Amniotic stem cell (primary cell): Measurements from ENCODE around the gene VMP1.
"Not testable (repeated sequence)": the region's sequence is repeated elsewhere in the genome, so short reads cannot be mapped to it uniquely, and the experiment has no call there.

Source experiments
- DNase-seq: peaks from one replicate; lab custom pipeline; 2025; lab: John Stamatoyannopoulos, UW

VMP1 gene

DNA sequence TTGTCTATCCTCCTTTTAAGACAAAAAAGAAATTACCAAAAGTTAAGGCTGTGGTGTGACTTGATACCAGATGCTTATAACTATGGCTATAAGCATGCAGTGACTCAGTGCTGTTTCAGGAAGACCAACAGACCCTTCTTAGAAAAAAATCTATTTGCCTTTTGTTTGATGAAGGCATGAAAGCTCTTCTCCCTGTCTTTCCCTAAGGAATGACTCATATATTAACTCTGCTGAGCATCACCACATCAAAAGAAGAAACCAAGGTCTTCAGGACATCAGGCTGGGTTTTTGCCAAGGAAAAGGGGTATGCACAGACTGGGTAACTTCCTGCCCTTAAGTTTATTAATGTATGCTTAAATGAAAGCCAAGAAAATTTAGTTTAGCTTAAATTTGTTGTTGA, 47.1 kb downstream of the VMP1 start:
- peak; percentile 74 for DNase-seq

DNA sequence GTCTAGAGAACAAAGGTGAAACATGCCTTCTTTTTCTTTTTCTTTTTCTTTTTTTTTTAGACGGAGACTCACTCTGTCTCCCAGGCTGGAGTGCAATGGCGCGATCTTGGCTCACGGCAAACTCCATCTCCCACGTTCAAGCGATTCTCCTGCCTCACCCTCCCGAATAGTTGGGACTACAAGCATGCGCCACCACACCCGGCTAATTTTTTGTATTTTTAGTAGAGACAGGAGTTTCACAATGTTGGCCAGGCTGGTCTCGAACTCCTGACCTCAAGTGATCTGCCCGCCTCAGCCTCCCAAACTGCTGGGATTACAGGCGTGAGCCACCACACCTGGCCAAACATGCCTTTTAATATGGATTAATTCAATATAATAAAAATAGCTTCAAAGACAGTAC, 47.6 kb downstream of the VMP1 start:
- DNase-seq, result not testable (repeated sequence)

DNA sequence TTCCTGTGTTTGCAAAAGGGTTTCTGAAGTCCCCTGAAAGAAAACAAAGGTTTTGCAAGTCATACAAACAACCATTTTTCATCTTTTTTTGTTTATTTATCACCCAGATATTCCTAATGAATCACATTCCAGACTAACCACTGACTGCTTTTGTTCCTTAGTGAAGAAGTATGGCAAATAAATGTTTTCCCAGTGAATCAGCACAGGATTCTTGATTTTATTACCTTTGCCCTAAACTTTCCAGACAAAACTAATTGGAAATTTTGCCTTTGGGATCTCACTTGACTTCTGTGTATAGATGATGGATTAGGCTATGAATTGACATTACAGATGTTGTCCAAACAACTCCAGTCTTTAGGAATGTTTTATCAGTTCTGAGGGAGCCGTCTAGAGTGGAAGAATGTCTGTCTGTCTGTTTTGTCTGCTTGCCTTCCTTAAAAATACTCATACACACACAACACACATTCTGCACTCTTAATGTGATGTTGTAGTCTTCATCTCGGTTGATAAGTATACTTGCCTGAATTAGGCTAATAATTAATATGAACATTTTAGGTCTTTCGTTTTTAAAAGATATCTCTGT, 48.9 kb downstream of the VMP1 start:
- no peak for DNase-seq

DNA sequence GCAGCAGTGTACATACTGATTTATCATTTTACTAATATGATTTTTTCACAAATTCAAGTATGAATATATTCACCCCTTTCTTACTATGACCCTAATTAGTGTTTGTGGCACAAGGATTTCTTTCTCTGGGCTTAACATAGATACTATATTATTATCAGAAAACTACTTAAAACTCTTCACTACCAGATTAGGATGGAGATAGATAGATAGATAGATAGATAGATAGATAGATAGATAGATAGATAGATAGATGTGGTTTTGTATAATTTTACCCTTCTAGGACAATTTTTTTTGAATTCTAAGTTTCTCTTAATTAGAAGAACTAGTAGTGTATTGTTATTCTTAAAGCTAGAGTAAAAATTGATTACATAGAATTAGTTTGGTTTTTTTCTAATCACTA, 49.6 kb downstream of the VMP1 start:
- no peak for DNase-seq

DNA sequence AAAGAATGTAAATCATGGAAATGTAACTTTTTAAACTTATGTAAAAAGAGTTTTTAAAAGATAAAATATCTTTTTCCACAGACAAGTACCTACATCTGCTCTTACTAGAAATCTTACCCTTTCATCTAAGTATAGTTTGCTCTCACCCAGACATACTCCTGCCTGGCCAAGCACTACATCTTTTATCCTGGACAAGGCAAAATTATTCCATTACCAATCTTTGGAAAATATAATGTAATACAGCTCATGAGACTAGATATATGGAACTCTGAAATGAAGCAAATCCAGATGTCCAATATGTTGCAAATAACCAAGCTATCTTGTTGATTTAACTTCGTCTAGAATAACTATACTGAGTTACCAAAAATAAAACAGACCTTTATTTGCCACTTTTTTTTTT, 50.0 kb downstream of the VMP1 start:
- DNase-seq, result no peak

DNA sequence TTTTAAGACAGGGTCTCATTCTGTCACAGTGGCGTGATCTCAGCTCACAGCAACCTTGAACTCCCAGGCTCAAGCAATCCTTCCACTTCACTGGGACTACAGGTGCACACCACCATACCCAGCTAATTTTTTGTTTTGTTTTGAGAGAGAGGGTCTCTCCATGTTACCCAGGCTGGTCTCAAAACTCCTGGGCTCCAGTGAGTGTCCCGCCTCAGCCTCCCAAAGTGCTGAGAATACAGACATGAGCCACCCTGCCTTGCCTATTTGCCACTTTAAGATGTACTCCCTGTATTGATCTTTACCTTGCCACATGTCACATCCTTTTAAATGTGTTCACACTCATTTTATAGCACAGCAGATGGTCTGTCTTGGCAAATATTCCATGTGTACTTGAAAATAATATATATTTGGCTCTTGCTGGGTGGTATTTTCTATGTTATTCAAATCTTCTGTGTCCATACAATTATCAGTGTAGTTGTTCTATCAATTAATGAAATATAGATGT, 50.5 kb downstream of the VMP1 start:
- DNase-seq, result no peak

DNA sequence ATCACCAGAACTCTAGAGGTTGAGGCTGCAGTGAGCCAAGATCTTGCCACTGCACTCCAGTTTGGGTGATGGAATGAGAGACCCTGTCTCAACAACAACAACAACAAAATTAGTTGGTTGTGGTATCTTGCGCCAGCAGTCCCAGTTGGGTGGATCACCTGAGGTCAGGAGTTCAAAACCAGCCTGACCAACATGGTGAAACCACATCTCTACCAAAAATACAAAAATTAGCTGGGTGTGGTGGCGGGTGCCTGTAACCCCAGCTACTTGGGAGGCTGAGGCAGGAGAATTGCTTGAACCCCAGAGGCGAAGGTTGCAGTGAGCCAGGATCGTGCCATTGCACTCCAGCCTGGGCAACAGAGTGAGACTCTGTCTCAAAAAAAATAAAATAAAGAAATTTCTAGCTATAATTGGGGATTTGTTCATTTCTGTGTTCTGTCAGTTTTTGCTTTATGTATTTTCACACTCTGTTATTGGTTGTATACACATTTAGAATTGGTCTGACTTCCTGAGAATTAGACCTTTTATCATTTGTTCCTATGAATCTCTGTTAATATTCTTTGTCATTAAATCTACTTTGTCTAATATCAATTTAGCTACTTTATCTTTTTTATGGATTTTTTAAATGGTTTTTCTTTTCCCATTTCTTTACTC, 51.7 kb downstream of the VMP1 start:
- not testable (repeated sequence) for DNase-seq

DNA sequence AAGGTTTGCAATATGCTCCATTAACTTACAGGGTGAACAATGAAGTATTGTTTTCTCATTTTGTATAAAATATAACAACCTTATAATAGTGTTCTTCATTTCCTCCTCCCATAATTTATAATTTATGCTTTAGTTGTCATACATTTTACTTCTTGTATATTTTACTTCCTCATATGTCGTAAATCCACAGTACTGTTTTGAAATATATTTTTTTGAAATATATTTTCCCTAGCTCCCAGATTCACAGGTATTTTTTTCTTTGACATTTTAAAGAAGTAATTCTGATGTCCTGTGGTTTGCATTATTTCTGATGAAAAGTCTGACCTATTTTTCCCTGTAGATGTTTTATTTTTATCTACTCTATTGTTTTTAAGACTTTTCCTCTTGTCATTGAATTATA, 52.7 kb downstream of the VMP1 start:
- DNase-seq, result no peak

DNA sequence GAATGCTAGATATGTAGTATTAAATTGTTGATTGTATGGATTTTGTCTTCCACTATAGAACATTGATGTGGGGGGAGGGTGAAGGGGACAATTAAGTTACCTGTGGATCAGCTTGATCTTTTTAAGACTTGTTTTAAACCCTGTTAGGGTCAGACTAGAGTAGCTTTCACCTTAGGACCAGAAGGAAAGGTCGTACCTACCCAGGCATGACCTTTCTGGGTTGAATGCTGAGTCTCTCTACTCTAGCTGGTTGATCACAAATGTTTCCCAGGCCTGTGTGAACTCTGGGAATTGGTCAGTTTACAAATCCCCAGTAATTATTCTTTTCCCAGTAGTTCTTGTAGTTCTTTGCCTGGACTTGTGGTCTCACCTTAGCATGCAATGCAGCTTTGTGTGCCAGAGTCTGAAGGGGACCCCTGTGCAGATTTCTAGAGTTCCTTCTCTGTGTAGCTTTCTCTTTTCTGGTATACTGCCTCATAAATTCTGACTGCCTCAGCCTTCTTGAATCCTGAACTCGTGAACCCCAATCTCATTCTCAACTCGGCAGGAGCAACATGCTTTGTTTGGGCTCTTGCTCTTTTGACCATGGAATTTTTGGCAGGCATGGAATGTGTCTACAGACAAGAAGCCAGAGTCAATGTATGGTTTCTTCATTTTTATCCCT, 54.1 kb downstream of the VMP1 start:
- DNase-seq, result no peak

DNA sequence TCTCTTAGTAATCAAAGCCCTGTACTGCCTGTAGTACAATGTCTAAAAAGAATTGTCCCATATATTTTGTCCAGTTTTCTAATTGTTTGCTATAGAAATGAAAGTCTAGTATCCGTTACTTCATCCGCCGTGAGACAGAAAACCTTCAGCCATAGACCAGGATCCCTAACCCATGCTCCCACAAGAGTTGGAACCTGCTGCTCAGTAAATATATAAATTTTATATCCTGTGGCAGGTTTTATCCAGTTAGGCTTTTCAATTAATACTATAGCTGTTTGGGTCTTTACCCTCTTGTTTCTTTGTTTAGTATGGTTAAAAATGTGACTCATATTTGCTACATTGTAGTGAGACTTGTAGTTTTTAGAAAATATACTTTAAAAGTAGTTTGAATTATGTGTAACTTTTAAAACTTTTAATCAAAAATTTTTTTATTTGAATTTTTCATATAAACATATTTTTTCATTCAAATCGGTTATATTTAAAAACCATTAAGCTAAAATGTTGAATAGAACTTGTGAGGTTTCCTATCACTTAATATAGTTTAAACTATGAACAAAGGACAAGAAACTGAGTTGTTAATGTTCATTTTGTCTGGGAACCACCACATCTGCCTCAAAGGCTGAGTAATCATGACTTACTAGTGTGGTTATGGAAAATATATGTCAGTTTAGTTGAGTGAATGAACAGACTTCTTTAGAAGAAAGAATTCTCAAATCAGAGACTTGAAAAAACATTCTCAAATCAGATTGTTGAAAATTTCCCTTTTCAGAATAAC, 54.8 kb downstream of the VMP1 start:
- no peak for DNase-seq

DNA sequence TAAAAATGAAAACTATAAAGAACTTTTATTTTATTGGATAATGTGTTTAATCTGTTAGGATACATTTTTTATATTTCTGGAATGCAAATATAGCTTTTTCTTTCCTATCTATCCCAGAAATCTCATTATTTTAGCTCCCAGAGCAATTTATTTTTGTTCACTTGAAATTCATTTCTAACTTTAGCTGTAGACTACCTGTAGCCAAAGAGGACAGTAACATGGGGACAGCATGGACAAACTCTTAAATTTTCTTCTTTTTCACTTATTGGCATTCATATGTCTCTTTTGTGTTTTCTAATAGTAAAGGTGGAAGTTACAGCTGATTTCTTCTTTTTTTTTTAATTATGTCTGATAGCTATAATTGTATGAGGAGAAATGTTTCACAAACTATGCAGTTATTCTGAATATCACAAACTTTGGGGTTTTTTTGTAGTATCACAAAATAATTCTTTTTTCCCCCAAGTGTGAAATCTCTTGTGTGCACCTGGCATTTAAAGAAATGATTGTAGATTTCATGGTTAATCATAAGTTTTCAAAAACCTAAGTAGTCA, 55.4 kb downstream of the VMP1 start:
- no peak for DNase-seq

DNA sequence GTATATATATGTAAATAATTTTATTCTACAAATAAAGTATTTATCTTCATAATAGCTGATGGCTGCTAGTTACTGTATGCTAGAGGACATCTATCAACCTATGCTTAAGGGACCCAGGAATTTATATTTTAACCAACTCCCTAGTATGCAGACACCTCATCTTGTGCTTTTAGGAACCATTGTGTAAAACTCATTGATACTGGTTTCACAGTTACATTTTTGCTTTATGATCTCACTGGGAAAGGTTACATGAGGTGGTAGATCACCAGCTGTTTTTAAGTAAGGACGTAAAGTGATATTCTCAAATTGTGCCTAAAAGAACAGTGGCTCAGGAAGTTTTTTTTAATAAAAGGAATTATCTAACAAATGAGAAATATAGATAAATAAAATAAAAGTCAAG, 56.4 kb downstream of the VMP1 start:
- no peak for DNase-seq

DNA sequence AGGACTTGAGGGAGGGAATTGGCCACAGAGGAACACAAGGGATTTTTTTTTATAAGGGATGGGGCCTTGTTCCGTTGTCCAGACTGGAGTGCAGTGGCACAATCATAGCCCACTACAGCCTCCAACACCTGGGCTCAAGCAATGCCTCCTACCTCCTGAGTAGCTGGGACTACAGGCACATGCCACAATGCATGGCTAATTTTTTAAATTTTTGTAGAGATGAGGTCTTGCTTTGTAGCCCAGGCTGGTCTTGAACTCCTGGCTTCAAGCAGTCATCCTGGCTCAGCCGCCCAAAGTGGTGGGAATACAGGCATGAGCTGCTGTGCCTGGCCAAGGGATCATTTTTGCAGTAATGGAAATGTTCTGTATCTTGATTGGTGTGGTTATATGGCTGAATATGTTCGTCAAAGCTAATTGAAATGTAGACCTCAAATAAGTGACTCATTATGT, 56.9 kb downstream of the VMP1 start:
- no peak for DNase-seq

DNA sequence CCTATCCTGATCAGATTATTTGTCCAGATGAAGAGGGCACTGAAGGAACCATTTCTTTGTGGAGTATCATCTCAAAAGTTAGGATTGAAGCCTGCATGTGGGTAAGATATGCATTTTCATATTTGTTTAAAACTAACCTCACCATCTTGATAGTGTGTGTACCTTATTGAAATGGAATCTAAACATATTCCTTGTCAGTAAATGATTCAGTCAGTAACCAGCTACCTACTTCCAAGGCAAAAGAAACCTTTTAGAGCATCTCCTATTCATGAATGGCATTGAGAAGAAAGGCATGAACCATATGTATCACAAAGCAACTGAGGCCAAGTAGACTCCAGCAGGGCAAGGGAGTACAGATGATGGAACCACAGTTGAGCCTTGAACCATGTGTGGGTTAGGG, 57.6 kb downstream of the VMP1 start:
- DNase-seq, result no peak

DNA sequence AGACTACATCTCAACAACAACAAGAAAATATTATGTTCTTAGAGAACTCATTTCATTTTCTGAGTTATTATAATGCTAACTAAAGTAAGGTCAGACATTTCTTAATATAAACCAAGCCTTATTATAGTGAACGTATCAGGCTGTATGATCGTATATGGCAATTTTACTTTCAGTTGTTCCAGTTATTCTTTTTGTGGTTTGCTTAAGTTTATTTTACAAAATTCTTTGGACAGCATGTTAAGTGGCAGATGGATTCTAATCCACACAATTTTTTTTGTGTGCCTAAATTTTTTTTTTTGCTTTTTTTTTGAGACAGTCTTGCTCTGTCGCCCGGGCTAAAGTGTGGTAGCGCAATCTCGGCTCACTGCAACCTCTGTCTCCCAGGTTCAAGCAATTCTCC, 59.0 kb downstream of the VMP1 start:
- DNase-seq, result no peak

DNA sequence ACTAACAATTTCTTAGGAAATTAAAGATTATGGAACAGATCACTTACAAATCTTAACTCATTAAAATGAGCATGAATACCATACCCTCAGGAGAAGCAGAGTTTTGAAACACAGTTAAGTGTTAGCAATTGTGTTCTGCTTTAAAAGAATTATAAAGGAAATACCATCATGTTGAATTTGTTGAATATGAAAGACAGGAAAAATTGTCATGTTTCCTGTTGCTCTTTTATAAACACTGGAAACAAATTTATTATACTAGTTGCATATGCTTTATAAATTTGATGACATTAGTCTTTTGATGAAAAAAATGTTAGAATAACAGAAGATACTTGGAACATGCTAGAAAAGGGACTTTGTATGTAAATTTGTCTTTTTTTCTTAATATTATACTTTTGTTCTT, 59.7 kb downstream of the VMP1 start:
- DNase-seq, result no peak

DNA sequence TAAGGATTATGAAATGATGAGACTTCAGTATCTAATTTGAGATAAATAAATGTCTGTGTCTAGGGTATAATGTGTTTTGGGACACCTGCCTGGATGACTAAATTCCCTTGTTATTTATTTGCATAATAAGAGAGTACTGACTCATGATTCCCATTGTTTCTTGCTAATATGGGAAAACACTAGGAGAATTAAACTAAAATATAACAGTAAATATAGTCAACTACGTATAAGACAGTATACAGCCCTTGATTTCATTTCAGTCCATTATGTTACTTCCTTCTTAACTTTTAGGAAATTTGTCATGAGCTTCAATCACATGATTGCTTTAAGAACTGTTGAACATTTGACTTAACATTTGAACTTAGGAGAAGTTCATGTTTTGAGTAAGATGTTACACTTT, 62.4 kb downstream of the VMP1 start:
- no peak for DNase-seq

DNA sequence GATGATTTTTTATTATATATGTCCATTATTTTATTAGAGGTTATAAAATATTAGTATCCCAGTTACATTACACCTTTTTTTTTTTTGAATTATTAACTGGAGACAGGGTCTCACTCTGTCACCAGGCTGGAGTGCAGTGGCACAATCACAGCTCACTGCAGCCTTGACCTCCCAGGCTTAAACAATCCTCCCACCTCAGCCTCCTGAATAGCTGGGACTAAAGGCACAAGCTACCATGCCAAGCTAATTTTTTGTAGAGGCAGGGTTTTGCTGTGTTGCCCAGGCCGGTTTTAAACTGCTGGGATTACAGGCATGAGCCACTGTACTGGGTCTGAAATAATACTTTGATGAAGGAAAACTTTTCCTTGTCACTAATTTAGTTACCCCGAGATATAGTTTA, 63.6 kb downstream of the VMP1 start:
- DNase-seq, result no peak

DNA sequence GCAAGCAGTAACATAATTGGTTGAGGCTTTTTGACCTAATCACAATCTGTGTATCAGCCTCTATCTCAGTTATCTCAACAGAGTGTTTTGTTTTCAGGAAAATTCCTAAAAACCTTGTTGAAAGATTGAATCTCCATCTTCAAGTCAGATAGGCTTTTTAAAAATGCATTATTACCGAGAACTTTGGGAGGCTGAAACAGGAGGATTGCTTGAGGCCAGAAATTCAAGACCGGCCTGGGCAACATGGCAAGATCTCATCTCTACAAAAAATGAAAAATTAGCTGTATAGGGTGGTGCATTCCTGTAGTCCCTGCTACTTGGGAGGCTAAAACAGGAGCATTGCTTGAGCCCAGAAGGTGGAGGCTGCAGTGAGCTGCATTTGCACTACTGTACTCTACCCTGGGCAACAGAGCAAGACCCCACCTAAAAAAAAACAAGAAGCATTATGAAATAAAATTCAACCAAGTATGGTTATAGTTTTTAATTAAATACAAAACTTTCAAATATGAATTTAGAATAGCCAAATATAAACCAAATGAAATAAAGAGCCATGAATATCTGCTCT, 68.4 kb downstream of the VMP1 start:
- DNase-seq, result no peak

DNA sequence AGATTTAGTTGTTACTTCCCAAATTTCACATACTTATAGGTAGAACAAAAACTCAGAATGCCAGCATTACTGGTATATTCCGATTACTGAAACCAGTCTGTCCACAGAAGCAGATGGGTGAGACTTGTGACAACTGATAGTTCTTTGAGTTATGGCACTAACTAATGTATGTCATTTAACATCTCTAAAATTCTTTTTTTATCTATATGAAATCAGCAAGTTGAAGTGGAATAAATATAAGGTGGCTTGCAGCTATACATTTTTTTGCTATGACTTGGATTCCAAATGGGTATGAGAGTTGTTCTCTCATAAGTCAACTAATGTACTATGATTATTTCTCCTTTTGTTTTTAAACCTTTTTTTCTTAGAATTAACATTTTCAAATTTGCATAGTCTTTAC, 69.1 kb downstream of the VMP1 start:
- DNase-seq, result no peak

DNA sequence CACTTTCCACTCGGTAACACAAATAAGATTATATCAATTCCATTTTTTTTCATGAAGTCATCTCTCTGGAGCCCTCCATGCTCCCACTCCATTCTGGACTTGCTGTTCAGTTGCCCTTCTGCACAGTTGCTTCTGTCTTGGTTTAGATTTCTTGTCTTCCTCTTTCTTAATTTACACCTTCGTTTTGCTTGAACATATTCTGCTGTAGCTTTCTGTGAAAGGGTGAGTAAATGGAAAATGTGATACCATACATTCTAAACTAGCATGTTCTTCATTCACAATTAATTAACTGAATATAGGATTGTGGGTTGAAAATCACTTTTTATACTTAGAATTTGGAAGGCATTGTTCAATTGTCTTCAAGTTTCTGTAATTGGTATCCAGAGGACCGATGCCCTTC, 69.6 kb downstream of the VMP1 start:
- DNase-seq, result no peak

DNA sequence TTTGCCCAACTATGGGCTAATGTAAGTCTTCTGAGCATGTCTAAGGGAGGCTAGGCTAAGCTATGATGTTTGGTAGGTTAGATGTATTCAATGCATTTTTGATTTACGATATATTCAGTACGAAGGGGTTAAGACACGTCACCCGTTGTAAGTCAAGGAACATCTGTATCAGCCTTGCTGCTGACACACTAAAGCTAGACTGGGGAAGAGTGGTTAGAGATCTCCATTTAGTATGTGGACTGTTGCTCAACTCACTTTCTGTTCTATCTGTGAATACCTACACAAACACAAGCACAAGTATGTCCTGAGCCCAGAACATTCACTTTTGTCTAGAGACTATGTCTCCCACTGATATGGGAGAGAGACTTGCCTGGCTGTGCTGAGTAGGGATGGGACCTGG, 71.5 kb downstream of the VMP1 start:
- no peak for DNase-seq
